ENCODE measurements around the gene GBA3. TPM values are rescaled to one million over a fixed set of nuclear protein-coding genes. Genes with fewer than 3 reads are reported as not detected.

GBA3 gene
- total RNA-seq, result under 1 TPM in 2 of 4 donors, not detected in 2; 0.47 to 0.56 TPM

DNA sequence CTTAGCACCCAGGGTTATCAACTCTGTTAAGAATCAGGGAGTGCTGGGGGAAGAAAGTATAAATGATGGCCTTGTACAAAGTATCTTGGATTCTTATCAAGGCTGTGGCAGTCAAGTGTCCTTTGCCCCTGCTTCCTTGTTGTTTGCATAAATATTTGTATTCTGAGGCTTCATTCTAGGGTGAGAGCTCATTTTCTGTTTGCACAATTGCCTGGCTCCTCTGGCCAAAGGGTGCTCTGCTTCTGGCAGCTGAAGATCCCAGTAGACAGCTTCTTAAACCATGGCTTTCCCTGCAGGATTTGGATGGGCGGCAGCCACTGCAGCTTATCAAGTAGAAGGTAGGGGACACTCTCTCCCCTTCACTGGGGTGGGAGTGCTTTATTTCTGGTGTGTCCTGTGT is at the start of gene GBA3:
Gene GBA3, plus strand, starts transcription at position 202 of the 400 bp plus-strand sequence.
- DNase-seq (ENCODE audit: low spot score) (no peak), ATAC-seq (ENCODE audit: low FRiP score) (no peak)
- no peak for TF ChIP-seq CTCF (IDR thresholded peaks at IDR 0.05)

DNA sequence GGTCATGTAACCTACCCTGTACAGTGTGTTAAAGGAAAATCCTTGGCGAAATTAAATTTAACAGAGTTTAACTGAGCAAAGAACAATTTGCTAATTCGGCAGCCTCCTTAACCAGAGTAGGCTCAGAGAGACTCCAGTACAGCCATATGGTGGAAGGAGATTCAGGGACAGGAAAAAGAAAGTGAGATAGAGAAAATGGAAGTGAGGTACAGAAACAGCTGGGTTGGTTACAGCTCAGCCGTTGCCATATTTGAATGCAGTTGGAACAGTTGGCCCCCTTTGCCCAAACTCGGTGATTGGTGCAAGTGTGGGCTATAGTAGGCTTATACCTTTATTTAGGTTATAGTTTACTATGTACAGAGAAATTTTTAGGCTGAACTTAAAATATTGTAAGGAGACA is 48.8 kb upstream of the GBA3 start:
- no peak for TF ChIP-seq CTCF (IDR thresholded peaks at IDR 0.05)
- no peak for DNase-seq (ENCODE audit: low spot score)
- ATAC-seq (ENCODE audit: low FRiP score), result no peak

- no peak for ATAC-seq (ENCODE audit: low FRiP score)
- DNase-seq (ENCODE audit: low spot score), result no peak
- TF ChIP-seq CTCF (IDR thresholded peaks at IDR 0.05), result no peak
These were observed 47.1 kb upstream of the GBA3 start for GRCh38 chr4:22645481-22646182.

DNA sequence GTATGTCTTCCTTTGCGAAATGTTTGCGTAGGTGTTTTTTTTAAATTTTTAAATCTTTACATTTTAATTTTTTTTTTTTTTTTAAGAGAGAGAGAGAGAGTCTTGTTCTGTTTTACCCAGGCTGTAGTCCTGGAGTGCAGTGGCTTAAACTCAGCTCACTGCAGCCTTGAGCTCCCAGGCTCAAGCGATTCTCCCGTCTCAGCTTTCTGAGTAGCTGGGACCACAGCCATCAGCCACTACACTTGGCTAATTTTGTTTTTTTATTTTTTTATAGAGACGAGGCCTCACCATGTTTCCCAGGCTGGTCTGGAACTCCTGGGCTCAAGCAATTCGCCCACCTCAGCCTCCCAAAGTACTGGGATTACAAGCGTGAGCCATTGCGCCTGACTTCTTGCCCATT is 43.7 kb upstream of the GBA3 start:
- ATAC-seq (ENCODE audit: low FRiP score) (no peak), DNase-seq (ENCODE audit: low spot score) (no peak)
- TF ChIP-seq CTCF (IDR thresholded peaks at IDR 0.05), result no peak

DNA sequence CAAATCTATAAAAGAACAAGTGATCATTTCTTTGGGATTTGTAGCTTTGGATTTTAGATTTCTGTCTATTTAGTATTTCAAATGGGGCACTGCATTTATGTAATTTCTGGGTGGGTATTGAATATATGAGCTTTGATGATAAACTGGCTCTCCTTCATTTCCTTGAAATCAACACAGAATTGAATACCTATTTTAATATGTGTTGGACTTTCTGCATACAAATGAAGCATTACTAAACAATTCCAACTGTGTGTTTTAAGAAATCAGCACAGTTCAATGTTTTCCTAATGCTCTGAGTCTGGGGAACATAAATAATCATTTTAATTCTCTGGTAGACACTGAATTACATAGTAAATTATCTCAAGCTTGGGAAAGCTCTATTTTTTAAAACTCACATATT is 42.0 kb upstream of the GBA3 start:
- DNase-seq (ENCODE audit: low spot score) (no peak), ATAC-seq (ENCODE audit: low FRiP score) (no peak)
- no peak for TF ChIP-seq CTCF (IDR thresholded peaks at IDR 0.05)

- ATAC-seq (ENCODE audit: low FRiP score) (no peak), DNase-seq (ENCODE audit: low spot score) (no peak)
- no peak for TF ChIP-seq CTCF (IDR thresholded peaks at IDR 0.05)
These were observed 39.0 kb upstream of the GBA3 start for GRCh38 chr4:22653752-22654151.

DNA sequence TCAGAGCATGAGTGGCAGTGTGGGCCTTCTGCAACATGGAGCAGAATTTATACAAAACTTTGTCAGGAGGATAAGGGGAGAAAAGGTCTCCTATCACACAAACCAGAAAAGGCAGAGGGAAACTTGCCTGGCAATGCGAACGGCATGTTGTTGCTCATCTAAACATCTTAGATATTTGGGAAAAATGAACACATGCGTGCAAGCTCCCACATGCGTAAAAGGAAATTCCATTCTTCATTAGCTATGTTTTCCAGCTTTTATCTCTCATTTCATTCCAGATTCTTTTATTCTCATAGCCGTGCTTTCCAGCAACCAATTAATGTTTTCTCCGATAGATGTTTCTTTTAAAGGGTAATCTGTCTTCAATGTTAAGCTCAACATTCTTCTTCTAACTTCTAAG is 31.3 kb upstream of the GBA3 start:
- TF ChIP-seq CTCF (IDR thresholded peaks at IDR 0.05), result no peak
- DNase-seq (ENCODE audit: low spot score) (no peak), ATAC-seq (ENCODE audit: low FRiP score) (peak; percentile 62)

All from omental fat pad (tissue), 4 donors.